HuH-7 (cell line): ENCODE results near the gene CTRB2.
"Not testable (repeated sequence)": the region's sequence is repeated elsewhere in the genome, so short reads cannot be mapped to it uniquely, and the experiment has no call there.

ENCODE experiments used
- DNase-seq: peaks from one replicate; pipeline ENCODE4 v3.0.0; 2011; ENCODE audit warnings: low spot score

CTRB2 gene

DNA sequence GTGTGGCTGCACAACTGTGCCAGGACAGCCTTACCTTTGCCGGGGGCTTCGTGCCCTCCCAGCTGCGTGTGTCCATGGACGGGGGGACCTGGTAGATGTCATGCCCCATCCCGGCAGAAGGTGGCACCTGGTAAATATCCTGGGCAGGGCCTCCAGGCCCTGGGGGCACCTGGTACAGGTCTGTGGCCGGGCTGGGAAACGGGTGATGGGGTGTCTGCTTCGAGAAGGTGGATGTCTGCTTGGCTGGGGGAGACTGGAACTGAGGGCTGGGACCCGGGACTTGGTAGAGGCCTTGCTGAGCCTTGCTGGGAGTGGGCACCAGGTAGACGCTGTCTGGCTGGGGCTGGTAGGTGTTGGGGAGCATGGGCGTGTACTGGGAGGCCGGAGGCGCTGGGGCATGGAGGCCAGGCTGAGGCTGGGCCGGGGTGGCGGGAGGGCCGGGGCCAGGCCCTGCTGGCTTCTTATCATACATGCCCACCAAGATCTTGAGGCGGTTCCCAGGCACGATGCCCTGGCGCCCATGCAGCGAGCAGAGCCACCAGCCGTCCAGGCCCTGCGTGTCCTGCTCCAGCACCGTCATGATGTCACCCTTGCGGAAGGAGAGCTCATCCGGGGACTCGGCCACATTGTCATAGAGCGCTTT, 35.6 kb upstream of the CTRB2 start:
- DNase-seq, result not testable (repeated sequence)

- DNase-seq, result no peak
Observed at GRCh38 chr16:75241955-75242354, 35.0 kb upstream of the CTRB2 start.

GRCh38 chr16:75241412-75241811, 34.5 kb upstream of the CTRB2 start:
- DNase-seq, result no peak

DNA sequence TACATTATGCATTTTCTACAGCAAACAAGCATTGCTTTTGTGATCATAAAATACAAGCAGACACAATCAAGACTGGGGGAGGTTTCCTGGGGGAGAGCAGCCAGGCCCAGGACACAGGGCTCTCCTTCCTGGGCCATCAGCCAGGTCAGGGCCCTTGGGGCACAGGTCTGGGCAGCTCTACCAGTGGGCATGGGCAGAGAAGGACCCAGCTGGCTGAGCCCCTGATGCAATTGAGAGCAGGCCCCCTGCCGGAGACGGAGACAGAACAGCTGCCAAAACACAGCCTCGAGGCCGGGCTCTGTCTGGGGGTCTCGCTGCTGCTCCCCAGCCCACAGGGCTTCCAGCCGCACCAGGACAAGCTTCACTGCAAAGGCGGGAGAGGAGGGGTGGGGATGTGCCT, 33.7 kb upstream of the CTRB2 start:
- DNase-seq, result not testable (repeated sequence)

DNA sequence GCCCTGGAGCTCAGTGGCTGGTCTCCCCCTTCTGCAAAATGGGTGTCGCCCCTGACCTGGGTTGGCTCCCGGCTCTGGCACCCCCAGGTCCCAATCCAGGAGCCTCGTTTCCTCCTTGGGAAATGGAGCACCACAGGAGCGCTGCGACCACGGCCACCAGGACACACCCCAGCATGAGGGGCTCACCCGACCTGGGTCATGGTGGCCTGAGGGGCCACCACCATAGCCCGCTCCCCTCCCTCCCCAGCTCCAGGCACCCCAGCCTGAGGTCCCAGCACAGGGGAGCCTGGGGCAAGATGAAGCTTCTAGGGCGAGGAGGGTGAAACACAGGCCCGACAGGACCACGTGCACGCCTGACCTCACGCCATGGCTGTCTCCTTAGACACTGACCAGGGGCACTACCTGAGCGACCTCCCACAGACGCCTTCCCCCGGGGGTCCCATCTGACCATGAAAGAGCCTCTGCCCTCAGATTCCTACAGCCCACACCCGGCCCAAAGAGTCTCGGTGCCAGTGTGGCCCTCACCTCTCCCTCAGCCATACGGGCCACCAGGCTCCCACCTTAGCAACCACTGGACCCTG, 32.7 kb upstream of the CTRB2 start:
- DNase-seq, result no peak

DNA sequence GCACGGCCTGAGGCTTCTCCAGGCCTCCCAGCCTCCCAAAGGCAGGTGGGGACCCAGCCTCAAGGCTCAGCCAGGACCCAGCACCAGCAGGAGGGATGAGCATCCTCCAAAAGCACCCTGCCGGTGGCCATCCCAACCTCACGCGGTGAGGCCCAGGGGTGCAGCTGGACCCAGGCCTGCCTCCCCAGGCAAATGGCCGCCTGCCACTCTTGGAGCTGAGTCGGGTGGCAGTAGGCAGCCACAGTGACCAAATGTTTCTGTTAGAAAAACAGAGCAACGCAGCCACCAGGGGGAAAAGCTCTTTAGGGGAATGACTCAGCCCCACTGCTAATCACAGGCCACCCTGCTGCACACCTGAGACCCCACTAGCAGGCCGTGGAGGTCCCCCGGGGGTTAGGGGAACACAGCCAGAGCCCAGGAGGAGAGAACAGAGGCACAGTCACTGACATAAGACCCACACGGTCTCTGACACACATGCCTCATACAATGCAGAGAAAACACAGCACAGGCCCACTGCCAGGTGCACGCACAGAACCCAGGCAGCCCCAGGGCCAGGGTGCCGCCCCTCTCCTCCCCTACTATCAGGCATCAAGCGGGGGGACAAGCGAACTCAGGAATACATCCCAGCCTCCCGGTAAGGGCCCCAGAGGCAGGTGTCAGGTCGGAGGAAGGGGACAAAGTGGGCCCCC, 32.0 kb upstream of the CTRB2 start:
- DNase-seq, result no peak

DNA sequence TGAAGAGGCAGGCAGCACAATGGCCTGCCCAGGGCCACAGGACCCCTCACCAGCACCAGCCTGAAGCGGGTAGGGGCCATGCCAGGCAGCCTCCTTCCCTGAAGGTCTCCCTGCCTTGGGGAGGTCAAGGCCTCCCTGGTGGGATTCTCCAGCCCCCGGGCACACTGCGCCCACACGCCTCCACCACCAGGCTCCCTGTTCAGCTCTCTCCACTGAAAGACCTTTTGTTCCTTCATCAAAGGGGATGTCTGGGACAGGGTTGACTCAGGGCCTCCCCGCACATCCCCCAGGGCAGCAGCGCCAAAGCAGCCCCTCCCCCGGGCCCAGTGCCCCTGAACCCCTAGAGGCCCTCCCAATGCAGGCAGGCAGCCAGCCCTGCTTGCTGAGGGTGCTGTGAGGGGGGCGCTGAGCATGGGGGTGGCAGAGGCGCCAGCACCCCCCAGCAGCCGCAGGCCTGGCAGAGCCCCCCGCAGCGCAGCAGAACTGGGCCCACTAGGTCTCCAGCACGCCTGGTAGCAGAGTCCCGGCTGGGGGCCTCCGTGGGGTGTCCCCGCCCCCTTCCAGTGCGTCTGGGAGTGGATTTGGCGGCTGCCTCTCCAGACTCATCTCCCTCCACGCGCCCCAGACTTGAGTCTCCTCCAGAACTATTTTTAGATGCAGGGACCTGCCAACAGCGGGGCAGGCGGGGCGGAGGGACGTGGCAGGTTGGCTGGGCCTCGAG, 31.3 kb upstream of the CTRB2 start:
- no peak for DNase-seq

DNA sequence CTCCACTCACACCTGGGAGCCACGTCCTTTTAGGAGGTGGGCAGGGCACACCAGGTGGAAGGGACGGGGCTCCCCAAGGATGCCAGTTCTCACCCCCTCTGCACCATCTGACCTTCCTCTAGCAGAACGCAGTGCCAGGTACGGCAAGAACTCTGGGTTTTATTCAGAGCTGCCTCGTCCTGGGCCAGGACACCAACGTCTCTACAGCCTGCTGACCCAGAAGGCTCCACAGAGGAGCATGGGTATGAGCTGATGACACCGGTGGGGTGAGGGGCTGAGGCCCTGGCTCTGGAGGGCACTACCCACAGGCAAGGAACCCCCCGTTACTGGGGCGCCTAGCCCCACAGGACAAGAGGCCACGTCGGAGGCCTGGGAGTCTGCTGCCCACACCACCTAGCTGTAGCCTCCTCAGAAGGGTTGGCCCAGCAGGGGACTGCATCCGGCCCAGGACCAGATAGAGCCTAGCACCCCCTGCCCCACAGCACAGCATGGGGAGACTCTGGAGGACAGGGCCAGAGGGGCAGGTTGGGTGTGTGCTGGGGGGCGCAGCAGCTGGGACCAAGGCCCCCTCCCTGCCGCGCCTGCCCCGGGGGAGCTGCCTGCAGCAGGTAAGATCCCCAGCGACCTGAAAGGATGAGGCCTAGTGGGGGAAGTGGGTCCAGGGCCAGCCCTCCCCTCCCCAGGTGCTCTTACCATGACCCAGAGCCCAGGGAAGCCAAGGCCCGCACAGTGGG, 30.6 kb upstream of the CTRB2 start:
- no peak for DNase-seq

- no peak for DNase-seq
Observed at GRCh38 chr16:75236736-75237397, 29.9 kb upstream of the CTRB2 start.

GRCh38 chr16:75236232-75236631, 29.3 kb upstream of the CTRB2 start:
- DNase-seq, result no peak

GRCh38 chr16:75235721-75236193, 28.8 kb upstream of the CTRB2 start:
- DNase-seq, result no peak

DNA sequence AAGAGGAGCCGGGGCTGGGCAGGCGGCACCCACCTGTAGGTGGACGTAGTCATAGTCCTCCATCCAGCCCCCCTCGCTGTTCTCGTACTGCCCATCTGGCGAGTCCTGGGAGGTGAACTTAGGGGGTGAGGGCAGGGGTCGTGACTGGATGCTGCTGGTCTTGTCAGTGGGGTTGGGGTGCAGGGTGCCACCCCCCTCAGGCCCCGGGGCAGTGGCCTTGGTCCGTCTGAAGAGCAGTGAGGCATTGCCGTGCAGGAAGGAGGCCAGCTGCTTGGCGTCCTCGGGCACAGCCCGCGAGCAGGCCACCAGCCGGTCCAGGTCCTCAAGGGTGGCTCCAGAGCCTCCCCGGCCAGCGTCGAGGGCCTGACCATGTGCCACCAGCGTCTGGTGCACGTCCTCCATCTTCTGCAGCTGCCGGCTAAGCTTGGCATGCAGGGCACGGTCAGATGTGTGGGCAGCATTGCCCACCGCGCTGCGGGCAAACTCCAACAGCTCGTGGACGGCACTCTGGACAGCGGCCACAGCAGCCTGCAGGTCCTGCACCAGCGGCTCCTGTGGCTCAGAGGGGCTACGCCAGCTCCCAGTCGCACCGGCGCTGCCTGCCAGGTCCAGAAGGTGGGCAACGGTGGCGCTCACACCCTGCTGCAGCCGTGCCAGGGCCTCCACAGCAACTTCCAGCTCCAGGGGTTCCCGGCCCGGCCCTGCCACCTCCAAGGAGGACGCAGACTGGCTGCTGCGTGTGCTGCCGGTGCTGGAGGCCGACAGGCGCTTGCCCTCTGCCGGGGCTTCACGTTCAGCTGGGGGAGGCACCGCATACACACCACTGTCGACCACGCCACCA, 28.1 kb upstream of the CTRB2 start:
- DNase-seq, result no peak

GRCh38 chr16:75233611-75233938, 26.6 kb upstream of the CTRB2 start:
- DNase-seq, result no peak

- DNase-seq, result no peak
Observed at GRCh38 chr16:75231570-75231969, 24.6 kb upstream of the CTRB2 start.

- DNase-seq, result no peak
Observed at GRCh38 chr16:75230471-75231110, 23.6 kb upstream of the CTRB2 start.

DNA sequence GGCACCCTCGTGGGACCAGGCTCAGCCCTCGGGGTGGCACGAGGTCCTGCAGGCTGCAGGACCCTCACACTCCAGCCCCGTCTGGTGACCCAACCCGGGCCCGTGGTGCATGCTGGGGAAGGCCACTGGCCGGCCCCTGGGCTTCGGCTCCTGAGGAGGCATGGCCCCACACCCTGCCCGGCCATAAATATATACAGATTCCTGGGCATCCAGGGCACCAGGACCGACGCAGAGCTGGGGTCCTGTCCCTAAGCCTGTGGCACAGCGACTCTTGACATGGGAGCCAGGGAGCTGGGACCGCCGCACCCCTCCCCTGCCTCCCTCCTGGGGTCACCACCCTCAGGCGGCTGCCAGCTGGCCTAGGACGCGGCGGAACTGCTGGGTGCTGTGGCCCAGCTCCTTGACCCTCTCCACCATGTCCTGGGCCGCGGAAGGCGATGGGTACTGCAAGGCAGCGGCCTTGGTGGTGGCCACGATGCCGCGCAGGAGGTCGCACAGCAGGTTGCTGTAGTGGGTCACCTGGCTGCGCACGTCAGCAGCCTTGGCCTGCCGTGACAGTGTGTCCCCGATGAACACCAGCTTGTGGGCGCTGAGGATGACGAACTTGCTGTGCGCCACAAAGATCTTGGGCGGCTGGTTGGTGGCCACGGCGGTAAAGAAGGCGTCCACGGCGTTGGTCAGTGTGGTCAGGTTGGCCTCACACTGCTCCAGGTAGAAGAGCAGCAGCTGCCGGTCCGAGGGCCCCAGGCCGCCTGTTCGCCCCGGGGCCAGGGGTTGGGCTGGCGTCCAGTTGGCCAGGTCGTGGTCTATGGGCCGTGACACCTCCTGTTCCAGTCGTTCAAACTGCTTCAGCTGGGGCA, 22.4 kb upstream of the CTRB2 start:
- DNase-seq, result no peak

DNA sequence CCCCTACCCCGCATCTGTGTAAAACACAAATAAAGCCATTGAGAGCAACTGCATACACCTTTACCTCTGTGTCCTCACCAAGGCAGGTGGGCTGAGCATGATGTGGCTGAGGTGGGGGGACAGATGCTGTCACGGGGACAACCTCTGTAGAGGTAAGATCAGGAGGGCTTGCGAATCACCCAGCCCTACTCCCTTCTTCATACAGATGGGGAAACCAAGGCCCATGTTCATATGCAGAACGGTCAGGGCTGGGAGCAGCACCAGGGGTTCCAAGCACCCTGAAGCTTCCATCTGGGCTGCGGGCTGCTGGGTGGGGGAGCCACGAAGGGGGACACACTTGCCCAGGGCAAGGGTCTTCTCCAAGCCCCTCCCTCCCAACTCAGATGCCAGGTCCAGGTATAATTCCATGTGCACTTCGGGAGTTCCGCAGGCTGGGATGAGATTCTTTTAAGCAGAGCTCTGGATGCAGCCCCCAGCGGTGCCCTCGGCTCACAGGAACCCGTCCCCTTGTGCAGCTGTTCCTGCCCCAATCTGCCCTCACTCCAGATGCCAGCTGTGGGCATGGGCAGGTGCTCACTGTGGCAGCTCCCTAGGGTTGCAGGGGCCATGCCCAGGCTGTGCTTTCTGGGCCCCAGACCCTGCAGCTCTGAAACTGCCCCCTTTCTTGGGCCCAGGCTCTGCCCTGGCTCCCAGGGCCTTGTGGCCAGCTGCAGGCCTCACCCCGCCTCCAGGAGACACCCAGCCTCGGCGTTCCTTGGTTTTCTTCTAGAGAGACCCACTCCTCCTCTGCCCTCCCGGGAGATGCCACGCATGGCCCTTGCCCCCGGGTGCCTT, 21.4 kb upstream of the CTRB2 start:
- no peak for DNase-seq

- DNase-seq, result no peak
Observed at GRCh38 chr16:75227361-75228142, 20.6 kb upstream of the CTRB2 start.
